IMR-90 (cell line): ENCODE results near the gene RFTN1.

Experiments
- CEBPB ChIP-seq: IDR thresholded peaks from 2 replicates; pipeline ENCODE4 v1.6.1; 2012; ENCODE audit warnings: low read depth, low read length, improper control_type of control experiment
- FOS ChIP-seq: fragments of 150-350 bp; IDR thresholded peaks from 2 replicates; pipeline ENCODE4 v1.6.1; 2016; ENCODE audit warnings: low read depth, low read length
- MAZ ChIP-seq: IDR thresholded peaks from 2 replicates; pipeline ENCODE4 v1.6.1; 2012; ENCODE audit warnings: low read depth, mild to moderate bottlenecking, low read length, improper control_type of control experiment, moderate library complexity, borderline replicate concordance
- MXI1 ChIP-seq: IDR thresholded peaks from 2 replicates; pipeline ENCODE4 v1.6.1; 2012; ENCODE audit warnings: low read depth, mild to moderate bottlenecking, low read length, moderate library complexity, borderline replicate concordance
- NFE2L2 ChIP-seq: fragments of 150-350 bp; IDR thresholded peaks from 2 replicates; pipeline ENCODE4 v1.6.1; 2016; ENCODE audit warnings: low read depth, mild to moderate bottlenecking, low read length
- POLR2A ChIP-seq: IDR thresholded peaks from 2 replicates; pipeline ENCODE4 v1.6.1; 2012; ENCODE audit warnings: mild to moderate bottlenecking, low read depth, low read length
- RCOR1 ChIP-seq: IDR thresholded peaks from 2 replicates; pipeline ENCODE4 v1.6.1; 2012; ENCODE audit warnings: mild to moderate bottlenecking, low read length, improper control_type of control experiment; ENCODE audit not compliant: insufficient replicate concordance
- RFX5 ChIP-seq: IDR thresholded peaks from 2 replicates; pipeline ENCODE4 v1.8.0; 2012; ENCODE audit warnings: low read depth, mild to moderate bottlenecking, low read length, moderate library complexity
- TF ChIP-seq, protein P1 (sequence below): conservative IDR thresholded peaks from 2 replicates; pipeline ENCODE4 v1.5.1; 2012; ENCODE audit warnings: mild to moderate bottlenecking, low read depth, low read length, improper control_type of control experiment
- TF ChIP-seq, protein P2 (sequence below): fragments of 150-350 bp; IDR thresholded peaks from 2 replicates; pipeline ENCODE4 v1.6.1; 2017; ENCODE audit warnings: mild to moderate bottlenecking, antibody characterized with exemption, low read length, low read depth

DNA sequence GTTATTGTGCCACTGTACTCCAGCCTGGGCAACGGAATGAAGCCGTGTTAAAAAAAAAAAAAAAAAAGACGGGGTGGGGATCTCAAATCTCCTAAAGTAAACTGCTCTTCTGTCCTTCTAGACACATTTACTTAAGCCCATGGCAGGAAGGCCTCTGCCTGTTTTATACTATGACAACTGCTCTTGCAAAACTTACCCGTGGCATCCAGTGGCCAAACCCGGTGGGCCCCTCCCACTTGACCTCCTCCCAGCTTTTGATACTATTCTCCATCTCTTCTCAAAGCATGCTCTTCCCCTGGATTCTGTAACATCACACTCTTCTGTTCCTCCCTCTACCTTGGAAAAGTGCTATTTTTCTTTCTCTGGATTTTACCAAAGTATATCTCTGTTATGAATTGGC is 112.2 kb downstream of the RFTN1 start:
- TF ChIP-seq, protein P1, sequence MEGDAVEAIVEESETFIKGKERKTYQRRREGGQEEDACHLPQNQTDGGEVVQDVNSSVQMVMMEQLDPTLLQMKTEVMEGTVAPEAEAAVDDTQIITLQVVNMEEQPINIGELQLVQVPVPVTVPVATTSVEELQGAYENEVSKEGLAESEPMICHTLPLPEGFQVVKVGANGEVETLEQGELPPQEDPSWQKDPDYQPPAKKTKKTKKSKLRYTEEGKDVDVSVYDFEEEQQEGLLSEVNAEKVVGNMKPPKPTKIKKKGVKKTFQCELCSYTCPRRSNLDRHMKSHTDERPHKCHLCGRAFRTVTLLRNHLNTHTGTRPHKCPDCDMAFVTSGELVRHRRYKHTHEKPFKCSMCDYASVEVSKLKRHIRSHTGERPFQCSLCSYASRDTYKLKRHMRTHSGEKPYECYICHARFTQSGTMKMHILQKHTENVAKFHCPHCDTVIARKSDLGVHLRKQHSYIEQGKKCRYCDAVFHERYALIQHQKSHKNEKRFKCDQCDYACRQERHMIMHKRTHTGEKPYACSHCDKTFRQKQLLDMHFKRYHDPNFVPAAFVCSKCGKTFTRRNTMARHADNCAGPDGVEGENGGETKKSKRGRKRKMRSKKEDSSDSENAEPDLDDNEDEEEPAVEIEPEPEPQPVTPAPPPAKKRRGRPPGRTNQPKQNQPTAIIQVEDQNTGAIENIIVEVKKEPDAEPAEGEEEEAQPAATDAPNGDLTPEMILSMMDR = no peak
- TF ChIP-seq POLR2A (no peak), RCOR1 (no peak), NFE2L2 (no peak), MXI1 (no peak), MAZ (no peak), CEBPB (no peak), RFX5 (no peak), FOS (no peak)
- TF ChIP-seq, protein P2, sequence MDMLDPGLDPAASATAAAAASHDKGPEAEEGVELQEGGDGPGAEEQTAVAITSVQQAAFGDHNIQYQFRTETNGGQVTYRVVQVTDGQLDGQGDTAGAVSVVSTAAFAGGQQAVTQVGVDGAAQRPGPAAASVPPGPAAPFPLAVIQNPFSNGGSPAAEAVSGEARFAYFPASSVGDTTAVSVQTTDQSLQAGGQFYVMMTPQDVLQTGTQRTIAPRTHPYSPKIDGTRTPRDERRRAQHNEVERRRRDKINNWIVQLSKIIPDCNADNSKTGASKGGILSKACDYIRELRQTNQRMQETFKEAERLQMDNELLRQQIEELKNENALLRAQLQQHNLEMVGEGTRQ = no peak
